ENCODE results near the gene NAP1L1.
"Not testable (repeated sequence)": the region's sequence is repeated elsewhere in the genome, so short reads cannot be mapped to it uniquely, and the experiment has no call there.

The NAP1L1 gene

GRCh38 chr12:76018672-76019071, 65.8 kb downstream of the NAP1L1 start:
- no peak for DNase-seq

DNA sequence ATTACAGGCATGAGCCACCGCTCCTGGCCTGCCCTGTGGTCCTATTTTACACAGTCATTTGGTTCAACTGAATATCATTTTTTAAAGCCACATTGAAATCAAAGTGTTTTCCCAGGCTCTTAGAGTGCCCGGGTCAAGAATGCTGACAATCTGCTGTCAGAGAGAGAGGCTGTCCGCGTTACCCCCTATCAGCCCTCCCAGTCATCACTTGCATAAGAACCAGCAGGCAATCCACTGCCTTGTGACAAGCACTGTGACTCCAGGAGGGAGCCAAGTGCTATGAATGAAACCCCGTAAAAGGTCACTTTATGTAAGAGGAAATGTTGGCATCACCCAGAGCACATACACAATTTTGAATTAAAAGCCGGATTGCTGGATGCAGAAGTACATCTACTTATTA, 66.4 kb downstream of the NAP1L1 start:
- DNase-seq: no peak

DNA sequence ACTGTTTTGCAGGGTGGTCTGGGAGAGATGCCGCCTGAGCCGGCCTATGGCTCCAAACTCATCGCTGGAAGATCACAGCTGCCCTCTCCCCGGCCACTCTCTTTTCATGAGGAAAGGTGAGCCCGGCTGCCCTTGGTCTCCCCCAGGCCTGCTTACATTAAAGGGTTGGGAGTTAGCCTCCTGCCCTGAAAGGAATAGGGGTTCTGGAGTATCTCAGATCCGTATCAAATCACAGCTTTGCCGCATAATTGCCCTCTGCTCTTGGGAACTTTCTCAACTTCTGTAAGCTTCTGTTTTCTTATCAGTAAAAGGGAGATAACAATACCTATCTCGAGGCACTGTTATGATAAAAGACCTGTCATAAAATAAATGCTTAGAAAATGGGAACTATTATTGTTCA, 70.5 kb downstream of the NAP1L1 start:
- DNase-seq: no peak

DNA sequence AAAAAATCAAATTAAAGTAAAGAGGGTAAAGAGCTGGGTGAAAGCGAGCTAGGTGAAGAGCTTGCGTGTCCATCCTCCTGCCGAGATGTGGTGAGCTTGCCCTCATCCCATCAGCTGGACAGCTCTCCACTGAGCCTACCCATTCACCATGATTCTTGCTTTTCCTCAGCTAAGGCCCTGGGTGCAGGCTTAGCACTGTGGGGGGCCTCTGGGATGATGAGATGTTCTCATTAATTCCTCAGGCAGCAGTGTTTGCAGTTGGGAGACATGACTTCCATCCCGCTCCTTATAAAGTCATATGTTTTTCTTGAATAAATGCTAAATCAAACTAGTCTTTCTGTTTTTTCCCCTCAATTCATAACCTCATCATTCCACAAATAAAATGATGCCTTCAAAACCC, 70.9 kb downstream of the NAP1L1 start:
- DNase-seq: no peak

GRCh38 chr12:76012644-76013043, 71.8 kb downstream of the NAP1L1 start:
- no peak for DNase-seq

- no peak for DNase-seq
Observed at GRCh38 chr12:76010732-76011458, 73.6 kb downstream of the NAP1L1 start.

DNA sequence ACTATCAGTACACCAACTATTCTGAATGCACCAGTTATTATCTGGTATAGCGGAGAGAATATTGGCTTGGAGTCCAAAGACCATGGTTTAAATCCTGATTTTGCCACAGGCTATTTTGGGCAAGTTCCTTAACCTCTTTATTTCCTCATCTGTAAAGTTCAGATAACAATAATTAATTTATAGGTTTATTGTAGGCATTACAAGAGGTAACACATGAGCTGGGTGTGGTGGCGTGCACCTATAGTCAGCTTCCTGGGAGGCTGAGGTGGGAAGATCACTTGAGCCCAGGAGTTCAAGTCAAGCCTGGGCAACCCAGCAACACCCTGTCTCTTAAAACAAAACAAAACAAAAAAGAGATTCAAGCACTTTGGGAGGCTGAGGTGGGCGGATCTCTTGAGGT, 76.1 kb downstream of the NAP1L1 start:
- DNase-seq: no peak

GRCh38 chr12:76007640-76008039, 76.8 kb downstream of the NAP1L1 start:
- DNase-seq: no peak

- no peak for DNase-seq
Observed at GRCh38 chr12:76006028-76006925, 78.2 kb downstream of the NAP1L1 start.

DNA sequence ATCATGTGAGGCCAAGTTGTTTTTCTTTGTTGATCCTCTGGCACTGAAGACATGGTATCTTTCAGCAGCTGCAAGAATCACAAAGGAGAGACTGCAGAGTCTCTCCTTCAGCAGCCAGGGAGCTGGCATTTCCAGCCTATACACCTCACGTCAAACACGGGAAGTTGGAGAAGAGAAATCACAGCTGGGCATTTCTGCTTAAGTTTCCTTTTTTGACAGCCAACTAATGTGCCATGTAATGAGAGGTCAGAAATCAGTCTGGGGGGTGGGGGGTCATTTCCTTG, 81.2 kb downstream of the NAP1L1 start:
- no peak for DNase-seq

GRCh38 chr12:76002598-76003354, 81.7 kb downstream of the NAP1L1 start:
- no peak for DNase-seq

DNA sequence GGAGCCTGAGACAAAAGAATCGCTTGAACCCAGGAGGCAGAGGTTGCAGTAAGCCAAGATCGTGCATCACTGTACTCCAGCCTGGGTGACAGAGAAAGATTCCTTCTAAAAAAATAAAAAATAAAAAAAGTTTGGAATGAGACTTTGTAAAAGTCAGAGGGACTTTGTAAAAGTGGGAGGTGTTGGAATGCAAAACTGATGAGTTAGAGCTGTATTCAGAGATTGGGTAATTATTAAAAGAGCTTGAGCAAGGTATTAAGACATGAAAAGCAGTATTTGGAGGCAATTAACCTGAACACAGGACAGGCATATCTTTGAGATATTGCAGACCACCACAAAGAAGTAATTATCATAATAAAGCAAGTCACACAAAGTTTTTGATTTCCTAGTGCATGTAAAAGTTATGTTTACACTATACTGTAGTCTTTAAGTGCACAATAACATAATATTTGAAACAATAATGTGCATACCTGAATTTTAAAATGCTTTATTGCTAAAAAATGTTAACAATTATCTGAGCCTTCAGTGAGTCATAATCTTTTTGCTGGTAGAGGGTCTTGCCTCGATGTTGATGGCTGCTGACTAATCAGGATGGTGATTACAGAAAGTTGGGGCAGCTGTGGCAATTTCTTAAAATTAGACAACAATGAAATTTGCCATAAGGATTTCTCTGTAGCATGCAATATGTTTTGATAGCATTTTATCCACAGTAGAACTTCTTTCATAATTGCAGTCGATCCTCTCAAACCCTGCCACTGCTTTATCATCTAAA, 86.0 kb downstream of the NAP1L1 start:
- no peak for DNase-seq

DNA sequence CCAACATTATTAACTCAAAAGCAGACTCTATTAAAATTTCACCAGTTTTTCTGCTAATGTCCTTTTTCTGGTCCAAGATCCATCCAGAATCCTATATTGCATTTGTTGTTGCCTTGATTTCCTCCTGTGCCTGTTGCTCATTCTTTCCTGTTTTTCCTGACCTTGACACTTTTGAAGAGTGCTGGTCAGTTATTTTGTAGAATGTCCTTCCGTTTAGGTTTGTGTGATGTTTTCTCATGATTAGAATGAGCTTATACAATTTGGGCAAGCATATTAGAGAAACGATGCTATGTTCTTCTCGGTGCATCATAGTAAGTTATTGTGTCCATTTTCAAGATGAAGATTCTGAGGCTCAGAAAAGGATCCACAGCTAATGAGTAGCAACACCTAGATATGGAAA, 86.8 kb downstream of the NAP1L1 start:
- no peak for DNase-seq

DNA sequence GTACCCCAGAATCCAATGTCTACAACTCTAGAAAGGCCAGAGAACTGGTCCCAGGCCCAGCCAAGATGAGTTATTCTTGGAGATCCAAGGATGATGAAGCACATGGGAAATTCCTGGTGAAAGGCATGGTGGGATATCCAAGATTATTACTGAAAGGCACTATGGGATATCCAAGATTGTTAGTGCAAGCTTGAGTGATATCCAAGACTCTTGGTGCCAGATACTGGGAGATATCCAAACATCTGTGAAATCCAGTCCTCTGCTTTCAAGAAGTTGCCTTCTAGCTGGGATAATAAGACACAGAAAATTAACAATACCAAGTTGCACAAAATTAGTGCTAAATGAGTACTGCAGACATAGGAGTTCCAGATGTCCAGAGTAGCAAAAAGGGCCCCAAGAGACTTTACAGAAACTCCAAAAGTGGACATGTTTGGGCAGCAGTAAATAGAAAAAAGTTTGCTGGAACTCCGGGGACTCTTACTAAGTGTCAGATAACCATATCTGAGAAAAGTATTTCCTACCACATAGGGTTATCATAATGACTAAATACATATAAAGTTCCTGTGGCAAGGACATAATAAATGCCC, 87.5 kb downstream of the NAP1L1 start:
- no peak for DNase-seq

GRCh38 chr12:75995691-75996090, 88.8 kb downstream of the NAP1L1 start:
- DNase-seq: no peak

- no peak for DNase-seq
Observed at GRCh38 chr12:75994069-75994740, 90.3 kb downstream of the NAP1L1 start.

- DNase-seq: no peak
Observed at GRCh38 chr12:75991753-75992152, 92.7 kb downstream of the NAP1L1 start.

- no peak for DNase-seq
Observed at GRCh38 chr12:75990189-75990912, 94.1 kb downstream of the NAP1L1 start.

- not testable (repeated sequence) for DNase-seq
Observed at GRCh38 chr12:75987709-75988108, 96.8 kb downstream of the NAP1L1 start.
